Endothelial cell of umbilical vein (primary cell): ENCODE results near the gene SPDYC.

Experiments
- CTCF ChIP-seq, 2 donors: IDR thresholded peaks; 1 replicate in 1 of 2; 2 replicates in 1 of 2; pipeline ENCODE4 v1.5.1; 2011; ENCODE audit warnings: low read length in 2 of 2, mild to moderate bottlenecking in 2 of 2, moderate library complexity in 2 of 2, control low read depth in 1 of 2, inconsistent platforms in 1 of 2, low read depth in 1 of 2; ENCODE audit not compliant: insufficient read depth in 1 of 2; ENCODE audit errors: extremely low read depth in 1 of 2
- EZH2 ChIP-seq: IDR thresholded peaks from 2 replicates; pipeline ENCODE4 v1.6.1; 2012; ENCODE audit warnings: borderline replicate concordance, low read depth, mild to moderate bottlenecking, moderate library complexity, low read length, inconsistent platforms; ENCODE audit not compliant: severe bottlenecking
- FOS ChIP-seq: IDR thresholded peaks from 2 replicates; pipeline ENCODE4 v1.6.1; 2011; ENCODE audit warnings: mild to moderate bottlenecking, low read length, moderate library complexity, borderline replicate concordance; ENCODE audit not compliant: insufficient read depth
- MAX ChIP-seq: IDR thresholded peaks from 2 replicates; pipeline ENCODE4 v1.6.1; 2011; ENCODE audit not compliant: insufficient read depth, insufficient read length
- MYC ChIP-seq: IDR thresholded peaks from one replicate; pipeline ENCODE4 v1.6.1; 2011; ENCODE audit warnings: mild to moderate bottlenecking, low read depth, low read length

- no peak for TF ChIP-seq CTCF (IDR thresholded peaks at IDR 0.05; ENCODE audit: extremely low read depth in 1 of 2, insufficient read depth in 1 of 2, low read depth in 1 of 2, low read length in 2 of 2)
- no peak for TF ChIP-seq FOS
- TF ChIP-seq MYC = no peak
- TF ChIP-seq MAX = no peak
- no peak for TF ChIP-seq EZH2
Observed at GRCh38 chr11:65183201-65183891, 13.3 kb downstream of the SPDYC start.
